ENCODE results near the gene CRYGS. TPM values are rescaled to one million over a fixed set of nuclear protein-coding genes. Genes with fewer than 3 reads are reported as not detected.
A peak's percentile ranks its signal among the peaks of the same experiment; 100 is the strongest.

CRYGS gene
- total RNA-seq, 4 donors from 2014 or later, result 0.77 to 6.2 (median 2.4) TPM; not detected in 1

DNA sequence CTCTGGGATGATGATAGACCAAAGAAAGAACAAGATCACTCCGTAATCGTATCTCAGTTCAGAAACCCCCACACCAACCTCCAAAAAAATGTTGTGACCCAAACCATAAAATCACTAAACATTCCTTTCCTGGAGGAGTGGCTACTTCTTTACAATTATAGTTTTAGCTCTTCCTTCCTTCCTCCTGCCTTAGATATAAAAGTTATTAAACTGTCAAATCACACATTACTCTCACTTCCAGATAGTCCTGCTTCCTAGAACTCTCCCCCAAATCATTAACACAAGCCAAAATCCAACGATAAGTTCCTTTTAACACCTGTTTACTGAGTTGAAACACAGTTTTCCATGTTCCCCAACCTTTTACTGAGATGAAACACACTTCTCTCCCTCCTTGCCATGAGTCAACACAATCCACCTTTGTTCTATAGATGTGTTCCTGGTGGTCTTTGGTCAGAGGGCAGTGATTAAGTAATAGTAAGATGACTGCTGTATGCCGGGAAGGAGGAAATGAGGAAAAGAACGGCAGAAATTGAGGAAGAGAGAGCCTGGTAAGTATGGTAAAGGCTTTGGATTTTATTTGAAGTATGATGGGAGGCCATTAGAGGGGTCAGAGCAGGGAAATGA is 8.3 kb upstream of the CRYGS start:
- intact Hi-C loops (cut with DNase I; ENCODE audit: low total_unique reads), result no loop called here
- no peak for TF ChIP-seq POLR2A (IDR thresholded peaks at IDR 0.05)
- TF ChIP-seq, protein P1, sequence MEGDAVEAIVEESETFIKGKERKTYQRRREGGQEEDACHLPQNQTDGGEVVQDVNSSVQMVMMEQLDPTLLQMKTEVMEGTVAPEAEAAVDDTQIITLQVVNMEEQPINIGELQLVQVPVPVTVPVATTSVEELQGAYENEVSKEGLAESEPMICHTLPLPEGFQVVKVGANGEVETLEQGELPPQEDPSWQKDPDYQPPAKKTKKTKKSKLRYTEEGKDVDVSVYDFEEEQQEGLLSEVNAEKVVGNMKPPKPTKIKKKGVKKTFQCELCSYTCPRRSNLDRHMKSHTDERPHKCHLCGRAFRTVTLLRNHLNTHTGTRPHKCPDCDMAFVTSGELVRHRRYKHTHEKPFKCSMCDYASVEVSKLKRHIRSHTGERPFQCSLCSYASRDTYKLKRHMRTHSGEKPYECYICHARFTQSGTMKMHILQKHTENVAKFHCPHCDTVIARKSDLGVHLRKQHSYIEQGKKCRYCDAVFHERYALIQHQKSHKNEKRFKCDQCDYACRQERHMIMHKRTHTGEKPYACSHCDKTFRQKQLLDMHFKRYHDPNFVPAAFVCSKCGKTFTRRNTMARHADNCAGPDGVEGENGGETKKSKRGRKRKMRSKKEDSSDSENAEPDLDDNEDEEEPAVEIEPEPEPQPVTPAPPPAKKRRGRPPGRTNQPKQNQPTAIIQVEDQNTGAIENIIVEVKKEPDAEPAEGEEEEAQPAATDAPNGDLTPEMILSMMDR (IDR thresholded peaks at IDR 0.05), result no peak
- Histone ChIP-seq H3K4me1 (no peaks in the 10 kb centered on the region), H3K27ac (no peak overlapping the region), H3K9me3 (no peaks in the 10 kb centered on the region), H3K4me3 (no peak overlapping the region), H3K27me3 (no peaks in the 10 kb centered on the region), H3K36me3 (no peaks in the 10 kb centered on the region)
- DNase-seq, result no peak

DNA sequence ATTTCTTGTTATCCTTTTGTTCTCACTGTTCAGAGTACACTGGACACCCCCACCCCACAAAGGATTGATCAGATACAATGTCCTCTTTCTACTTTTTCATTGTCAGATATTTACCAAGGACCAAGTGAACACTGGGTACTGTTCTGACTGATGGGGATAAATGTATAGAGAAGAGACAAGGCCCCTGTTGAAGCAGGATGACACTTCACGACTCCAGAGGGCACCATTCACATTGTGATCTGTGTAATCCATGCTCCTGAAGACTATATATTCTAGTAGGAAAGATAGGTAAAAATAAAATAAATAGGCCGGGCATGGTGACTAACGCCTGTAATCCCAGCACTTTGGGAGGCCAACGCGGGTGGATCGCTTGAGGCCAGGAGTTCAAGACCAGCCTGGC is 7.2 kb upstream of the CRYGS start:
- DNase-seq, result no peak
- Histone ChIP-seq H3K4me1 (no peaks in the 10 kb centered on the region), H3K36me3 (no peaks in the 10 kb centered on the region), H3K9me3 (no peaks in the 10 kb centered on the region), H3K27ac (no peak overlapping the region), H3K4me3 (no peak overlapping the region), H3K27me3 (no peaks in the 10 kb centered on the region)
- intact Hi-C loops (cut with DNase I; ENCODE audit: low total_unique reads), result no loop called here
- TF ChIP-seq POLR2A (IDR thresholded peaks at IDR 0.05), result no peak
- TF ChIP-seq, protein P1 (IDR thresholded peaks at IDR 0.05), result no peak

DNA sequence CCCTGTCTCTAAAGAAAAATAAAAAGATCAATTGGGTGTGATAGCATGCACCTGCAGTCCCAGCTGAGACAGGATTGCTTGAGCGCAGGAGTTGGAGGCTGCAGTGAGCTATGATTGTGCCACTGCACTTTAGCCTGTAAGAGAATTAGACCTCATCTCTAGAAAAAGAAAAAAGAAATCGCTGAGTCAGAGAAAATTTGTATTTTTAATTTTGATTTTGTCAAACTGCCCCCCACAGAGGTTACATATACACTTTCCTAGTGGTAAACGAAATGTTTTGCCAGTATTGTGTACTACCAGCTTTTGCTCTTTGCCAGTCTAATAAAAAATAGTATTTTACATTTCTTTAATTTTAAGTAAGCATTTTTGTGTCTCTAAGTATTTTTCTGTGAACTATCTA is 5.3 kb upstream of the CRYGS start:
- Histone ChIP-seq H3K36me3 (no peaks in the 10 kb centered on the region), H3K4me1 (no peaks in the 10 kb centered on the region), H3K9me3 (no peaks in the 10 kb centered on the region), H3K27me3 (no peaks in the 10 kb centered on the region), H3K4me3 (no peak overlapping the region), H3K27ac (no peak overlapping the region)
- DNase-seq, result no peak
- intact Hi-C loops (cut with DNase I; ENCODE audit: low total_unique reads), result loop anchor here (10.0 kb wide), 1 partner anchor 295 kb away; no protein-coding TSS in a partner anchor
- TF ChIP-seq, protein P1 (IDR thresholded peaks at IDR 0.05), result no peak
- TF ChIP-seq POLR2A (IDR thresholded peaks at IDR 0.05), result no peak

DNA sequence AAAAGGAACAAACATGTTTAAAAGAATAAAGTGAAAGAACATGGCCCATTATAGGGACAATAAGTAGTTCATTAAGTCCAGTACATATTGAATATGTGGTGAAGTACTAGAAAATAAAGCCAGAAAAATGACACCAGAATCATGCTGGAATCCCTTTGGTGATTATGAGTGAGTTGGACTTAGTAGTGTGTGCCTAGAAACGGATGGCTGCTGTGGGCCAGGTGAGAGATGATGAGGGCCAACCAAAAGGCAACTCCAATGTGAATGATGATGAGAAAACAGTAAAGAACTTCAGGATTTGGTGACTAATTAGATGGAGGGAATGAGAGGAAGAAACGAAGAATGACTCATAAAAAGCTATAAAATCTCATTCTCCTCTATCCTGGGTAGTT is 3.3 kb downstream of the CRYGS start:
- no peak for DNase-seq
- Histone ChIP-seq H3K4me1 (no peaks in the 10 kb centered on the region), H3K4me3 (no peak overlapping the region), H3K9me3 (no peaks in the 10 kb centered on the region), H3K36me3 (no peaks in the 10 kb centered on the region), H3K27me3 (no peaks in the 10 kb centered on the region), H3K27ac (no peak overlapping the region)
- TF ChIP-seq, protein P1 (IDR thresholded peaks at IDR 0.05), result no peak
- TF ChIP-seq POLR2A (IDR thresholded peaks at IDR 0.05), result no peak
- intact Hi-C loops (cut with DNase I; ENCODE audit: low total_unique reads), result loop anchor here (5.0 to 10.0 kb wide), 2 partner anchors 286 to 559 kb away; no protein-coding TSS in a partner anchor

DNA sequence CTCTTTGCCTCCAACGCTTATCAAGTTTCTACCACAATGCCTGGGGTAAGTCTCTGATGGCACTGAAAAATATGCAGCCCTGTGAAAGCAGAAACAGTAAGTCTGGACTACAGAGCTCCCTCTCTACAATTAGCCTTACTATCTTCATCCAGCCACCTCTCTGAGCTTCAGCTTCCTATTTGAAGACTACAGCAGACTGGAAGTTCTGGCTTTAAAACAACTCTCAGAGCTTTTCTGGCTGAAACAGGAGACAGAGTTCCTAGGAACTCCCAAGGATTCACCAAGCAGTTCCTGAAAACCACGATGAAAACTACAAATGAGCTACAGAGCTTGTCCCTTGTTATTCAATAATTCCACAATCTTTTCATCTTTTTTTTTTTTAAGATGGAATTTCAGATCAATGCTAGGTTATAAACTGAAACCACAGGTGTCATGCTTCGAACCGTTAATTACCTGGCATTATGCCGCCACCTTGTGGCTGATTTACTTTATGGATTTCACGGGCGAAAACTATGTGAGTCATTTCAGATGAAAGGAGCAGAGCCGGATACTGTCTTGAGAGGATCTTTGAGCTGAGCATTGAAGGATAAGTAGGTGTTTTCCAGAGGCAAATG is 3.9 kb downstream of the CRYGS start:
- peak; percentile 63 to 69 for DNase-seq
- no peaks in the 10 kb centered on the region for H3K4me1 ChIP-seq
- no peaks in the 10 kb centered on the region for H3K9me3 ChIP-seq
- H3K27ac ChIP-seq, result no peak overlapping the region
- no peaks in the 10 kb centered on the region for H3K27me3 ChIP-seq
- intact Hi-C loops (cut with DNase I; ENCODE audit: low total_unique reads), result loop anchor here (5.0 to 10.0 kb wide), 2 partner anchors 286 to 558 kb away; no protein-coding TSS in a partner anchor
- peak overlapping the region in 1 of 2 donors; percentile 22 for H3K4me3 ChIP-seq
- no peak for TF ChIP-seq POLR2A (IDR thresholded peaks at IDR 0.05)
- TF ChIP-seq, protein P1 (IDR thresholded peaks at IDR 0.05), result peak; percentile 66 to 80 (median 72)
- H3K36me3 ChIP-seq, result no peaks in the 10 kb centered on the region

Data from uterus (tissue), 4 donors.